Osteoblast (primary cell): ENCODE data around the gene SMS. TPM values are rescaled to one million over a fixed set of nuclear protein-coding genes. Genes with fewer than 3 reads are reported as not detected.
A peak's percentile ranks its signal among the peaks of the same experiment; 100 is the strongest.

Experiments
- DNase-seq: peaks from one replicate; pipeline ENCODE4 v3.0.0; 2011; ENCODE audit warnings: low spot score, mixed read lengths; ENCODE audit not compliant: insufficient read length; ENCODE audit errors: missing footprints
- H2AFZ ChIP-seq: 2 replicates; pipeline ENCODE4 v1.6.0; 2011; ENCODE audit warnings: mild to moderate bottlenecking, low read length
- H3K27ac ChIP-seq: 2 replicates; pipeline ENCODE4 v1.5.1; 2011; ENCODE audit warnings: mild to moderate bottlenecking, low read depth, low read length, moderate library complexity
- H3K27me3 ChIP-seq: 2 replicates; pipeline ENCODE4 v1.6.0; 2012; ENCODE audit warnings: mild to moderate bottlenecking, control low read depth, inconsistent platforms, low read length, moderate library complexity; ENCODE audit not compliant: insufficient read depth
- H3K36me3 ChIP-seq: 2 replicates; pipeline ENCODE4 v1.5.1; 2011; ENCODE audit warnings: mild to moderate bottlenecking, low read length, control low read depth, moderate library complexity; ENCODE audit not compliant: insufficient read depth
- H3K4me1 ChIP-seq: 2 replicates; pipeline ENCODE4 v1.5.1; 2011; ENCODE audit warnings: mild to moderate bottlenecking, low read length, control low read depth, moderate library complexity; ENCODE audit not compliant: insufficient read depth
- H3K4me2 ChIP-seq: 2 replicates; pipeline ENCODE4 v1.6.0; 2011; ENCODE audit warnings: mild to moderate bottlenecking, low read length; ENCODE audit not compliant: insufficient read depth
- H3K4me3 ChIP-seq: fragments of 200-600 bp; sonication (generic); 3 replicates; pipeline ENCODE4 v1.5.1; 2012; ENCODE audit warnings: mild to moderate bottlenecking, low read length, inconsistent platforms; ENCODE audit not compliant: insufficient read depth
- H3K79me2 ChIP-seq: 2 replicates; pipeline ENCODE4 v1.6.0; 2012; ENCODE audit warnings: mild to moderate bottlenecking, low read length, control low read depth, inconsistent platforms; ENCODE audit not compliant: insufficient read depth
- H3K9me3 ChIP-seq: 2 replicates; pipeline ENCODE4 v1.5.1; 2011; ENCODE audit warnings: low read depth, low read length, control low read depth
- H4K20me1 ChIP-seq: 2 replicates; pipeline ENCODE4 v1.6.0; 2012; ENCODE audit warnings: mild to moderate bottlenecking, low read length, control low read depth; ENCODE audit not compliant: insufficient read depth
- total RNA-seq: library from RNA; depleted of rRNA; stranded (reverse); fragments of >200 nt; gene quantifications from 2 replicates; pipeline ENCODE4 v1.2.3, GENCODE V29; 2012
- TF ChIP-seq, protein P1 (sequence below): IDR thresholded peaks from 2 replicates; pipeline ENCODE4 v1.5.1; 2011; ENCODE audit warnings: mild to moderate bottlenecking, low read depth, low read length, moderate library complexity; ENCODE audit errors: extremely low read depth

SMS gene
- total RNA-seq, 1 donor, result 76.0 TPM

DNA sequence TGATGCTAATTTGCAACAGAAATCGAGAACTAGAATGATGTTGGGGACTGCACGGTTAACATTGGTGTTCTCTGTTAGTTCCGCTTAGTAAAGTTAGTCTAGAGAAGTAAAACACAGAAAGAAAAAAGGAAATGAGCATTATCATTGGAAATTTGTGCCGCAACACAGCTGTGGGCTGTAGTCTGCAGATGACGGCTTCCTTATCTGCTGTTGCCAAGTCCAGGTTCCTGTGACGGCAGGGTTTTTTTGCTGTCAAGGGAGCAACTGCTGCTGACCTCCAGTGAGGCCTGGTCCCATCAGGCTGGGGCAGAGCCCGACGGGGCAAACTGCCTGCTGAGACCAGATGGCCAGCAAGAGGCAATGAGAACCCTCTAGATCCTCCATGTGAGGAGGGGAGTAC lies 52.8 kb downstream of the SMS start:
- H3K79me2 ChIP-seq, result peaks cover 2% of the 10 kb centered on the region
- H2AFZ ChIP-seq, result no peak overlapping the region
- no peaks in the 10 kb centered on the region for H3K4me1 ChIP-seq
- H3K4me3 ChIP-seq, result no peak overlapping the region
- no peak for DNase-seq
- no peak overlapping the region for H3K4me2 ChIP-seq
- H3K27ac ChIP-seq, result no peak overlapping the region
- TF ChIP-seq, protein P1, sequence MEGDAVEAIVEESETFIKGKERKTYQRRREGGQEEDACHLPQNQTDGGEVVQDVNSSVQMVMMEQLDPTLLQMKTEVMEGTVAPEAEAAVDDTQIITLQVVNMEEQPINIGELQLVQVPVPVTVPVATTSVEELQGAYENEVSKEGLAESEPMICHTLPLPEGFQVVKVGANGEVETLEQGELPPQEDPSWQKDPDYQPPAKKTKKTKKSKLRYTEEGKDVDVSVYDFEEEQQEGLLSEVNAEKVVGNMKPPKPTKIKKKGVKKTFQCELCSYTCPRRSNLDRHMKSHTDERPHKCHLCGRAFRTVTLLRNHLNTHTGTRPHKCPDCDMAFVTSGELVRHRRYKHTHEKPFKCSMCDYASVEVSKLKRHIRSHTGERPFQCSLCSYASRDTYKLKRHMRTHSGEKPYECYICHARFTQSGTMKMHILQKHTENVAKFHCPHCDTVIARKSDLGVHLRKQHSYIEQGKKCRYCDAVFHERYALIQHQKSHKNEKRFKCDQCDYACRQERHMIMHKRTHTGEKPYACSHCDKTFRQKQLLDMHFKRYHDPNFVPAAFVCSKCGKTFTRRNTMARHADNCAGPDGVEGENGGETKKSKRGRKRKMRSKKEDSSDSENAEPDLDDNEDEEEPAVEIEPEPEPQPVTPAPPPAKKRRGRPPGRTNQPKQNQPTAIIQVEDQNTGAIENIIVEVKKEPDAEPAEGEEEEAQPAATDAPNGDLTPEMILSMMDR, result no peak
- H3K27me3 ChIP-seq, result no peaks in the 10 kb centered on the region
- no peaks in the 10 kb centered on the region for H3K9me3 ChIP-seq
- H3K36me3 ChIP-seq, result peaks cover 20% of the 10 kb centered on the region
- no peaks in the 10 kb centered on the region for H4K20me1 ChIP-seq

DNA sequence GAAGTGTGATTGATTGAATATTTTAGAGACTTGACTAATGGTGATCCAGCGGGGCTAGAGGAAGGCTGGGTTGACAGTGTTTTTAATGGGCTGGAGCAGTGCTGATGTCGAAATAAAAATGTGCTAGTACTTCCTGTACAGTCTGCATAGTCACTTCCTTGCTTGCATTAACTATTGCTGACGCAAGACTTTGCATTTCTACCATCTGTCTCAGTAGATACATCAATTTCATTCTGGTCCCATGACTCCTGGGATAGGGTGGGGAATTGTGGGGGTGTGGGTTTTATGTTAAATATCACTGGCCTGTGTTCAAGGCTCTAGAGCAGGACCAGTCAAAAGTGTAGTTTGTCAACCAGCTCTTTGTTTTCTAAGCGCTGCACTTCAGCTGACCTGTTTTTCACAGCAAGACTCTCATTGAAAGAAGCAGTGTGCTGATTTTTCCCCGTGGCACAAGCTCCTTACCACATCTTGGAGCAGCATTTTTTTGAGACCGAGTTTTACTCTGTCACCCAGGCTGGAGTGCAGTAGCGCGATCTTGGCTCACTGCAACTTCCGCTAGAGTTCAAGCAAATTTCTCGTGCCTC lies 56.5 kb downstream of the SMS start:
- H3K4me3 ChIP-seq, result no peak overlapping the region
- peak overlapping the region; percentile 39 for H3K27ac ChIP-seq
- no peaks in the 10 kb centered on the region for H3K79me2 ChIP-seq
- peaks cover 13% of the 10 kb centered on the region for H3K36me3 ChIP-seq
- TF ChIP-seq, protein P1, result no peak
- H3K4me1 ChIP-seq, result no peaks in the 10 kb centered on the region
- no peaks in the 10 kb centered on the region for H3K27me3 ChIP-seq
- H2AFZ ChIP-seq, result no peak overlapping the region
- H3K9me3 ChIP-seq, result no peaks in the 10 kb centered on the region
- H4K20me1 ChIP-seq, result no peaks in the 10 kb centered on the region
- peak; percentile 30 for DNase-seq
- no peak overlapping the region for H3K4me2 ChIP-seq

DNA sequence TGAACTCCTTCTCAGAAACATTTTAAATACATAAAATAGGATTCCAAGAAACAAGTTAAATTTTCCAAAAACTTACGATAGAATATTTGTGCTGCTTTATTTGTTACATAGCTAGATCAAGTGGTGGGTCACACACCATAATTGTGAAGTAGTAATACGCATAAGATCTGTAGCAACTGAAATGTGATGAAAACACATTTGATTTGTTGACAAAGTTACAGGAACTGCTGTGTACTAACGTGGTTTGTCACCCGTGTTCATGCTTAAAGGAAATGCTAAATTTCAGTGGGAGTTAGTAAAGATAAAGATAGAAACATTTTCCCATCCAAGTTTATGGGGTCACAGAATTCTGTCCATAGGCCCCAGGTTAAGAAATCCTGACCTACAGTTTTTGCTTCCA lies 57.5 kb downstream of the SMS start:
- no peaks in the 10 kb centered on the region for H3K27me3 ChIP-seq
- H3K4me1 ChIP-seq, result no peaks in the 10 kb centered on the region
- no peaks in the 10 kb centered on the region for H4K20me1 ChIP-seq
- no peak overlapping the region for H3K27ac ChIP-seq
- TF ChIP-seq, protein P1, result no peak
- H3K4me3 ChIP-seq, result no peak overlapping the region
- H3K4me2 ChIP-seq, result no peak overlapping the region
- DNase-seq, result no peak
- peaks cover 4% of the 10 kb centered on the region for H3K36me3 ChIP-seq
- H2AFZ ChIP-seq, result no peak overlapping the region
- H3K9me3 ChIP-seq, result no peaks in the 10 kb centered on the region
- no peaks in the 10 kb centered on the region for H3K79me2 ChIP-seq

DNA sequence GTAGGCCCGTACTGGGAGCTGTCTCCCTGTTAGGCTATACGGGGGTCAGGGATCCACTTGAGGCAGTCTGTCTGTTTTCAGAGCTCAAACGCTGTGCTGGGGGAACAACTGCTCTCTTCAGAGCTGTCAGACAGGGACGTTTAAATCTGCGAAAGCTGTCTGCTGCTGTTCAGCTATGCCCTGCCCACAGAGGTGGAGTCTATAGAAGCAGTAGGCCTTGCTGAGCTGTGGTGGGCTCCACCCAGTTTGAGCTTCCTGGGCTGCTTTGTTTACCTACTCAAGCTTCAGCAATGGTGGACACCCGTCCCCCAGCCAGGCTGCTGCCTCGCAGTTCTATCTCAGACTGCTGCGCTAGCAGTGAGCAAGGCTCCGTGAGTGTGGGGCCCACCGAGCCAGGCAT lies 64.4 kb downstream of the SMS start:
- Histone ChIP-seq H2AFZ (no peak overlapping the region), H3K4me1 (no peaks in the 10 kb centered on the region), H3K79me2 (no peaks in the 10 kb centered on the region), H3K9me3 (no peaks in the 10 kb centered on the region), H4K20me1 (no peaks in the 10 kb centered on the region), H3K4me3 (no peak overlapping the region), H3K36me3 (no peaks in the 10 kb centered on the region), H3K27me3 (no peaks in the 10 kb centered on the region), H3K4me2 (no peak overlapping the region), H3K27ac (no peak overlapping the region)
- DNase-seq, result no peak
- TF ChIP-seq, protein P1, result no peak
